NCI-H2196 (cell line): Measurements from ENCODE around the gene CCNY.

Experiments
- DNase-seq: peaks from one replicate; lab custom pipeline; 2025; ENCODE audit not compliant: unreplicated experiment; lab: John Stamatoyannopoulos, UW

Gene CCNY

GRCh38 chr10:35575640-35576039, 239.3 kb downstream of the CCNY start:
- no peak for DNase-seq

DNA sequence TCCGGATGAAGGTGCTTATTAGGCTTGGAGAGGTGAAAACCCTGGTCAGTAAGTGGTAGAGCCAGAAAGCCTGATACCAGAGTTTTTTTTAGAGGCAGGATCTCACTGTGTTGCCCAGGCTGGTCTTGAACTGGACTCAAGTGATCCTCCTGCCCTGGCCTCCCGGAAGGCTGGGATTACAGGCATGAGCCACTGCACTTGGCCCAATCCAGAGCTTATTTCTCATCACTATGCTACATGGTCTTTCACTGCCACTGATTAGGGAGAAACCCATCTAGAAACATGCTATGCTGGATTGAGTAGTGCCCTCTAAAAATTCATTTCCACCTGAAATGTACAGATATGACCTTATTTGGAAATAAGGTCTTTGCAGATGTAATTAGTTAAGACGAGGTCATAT, 240.4 kb downstream of the CCNY start:
- DNase-seq, result no peak

GRCh38 chr10:35577926-35578617, 241.8 kb downstream of the CCNY start:
- DNase-seq, result no peak

GRCh38 chr10:35578618-35578956, 242.3 kb downstream of the CCNY start:
- DNase-seq, result no peak

GRCh38 chr10:35579116-35579515, 242.8 kb downstream of the CCNY start:
- DNase-seq, result no peak

GRCh38 chr10:35579726-35580422, 243.6 kb downstream of the CCNY start:
- no peak for DNase-seq

DNA sequence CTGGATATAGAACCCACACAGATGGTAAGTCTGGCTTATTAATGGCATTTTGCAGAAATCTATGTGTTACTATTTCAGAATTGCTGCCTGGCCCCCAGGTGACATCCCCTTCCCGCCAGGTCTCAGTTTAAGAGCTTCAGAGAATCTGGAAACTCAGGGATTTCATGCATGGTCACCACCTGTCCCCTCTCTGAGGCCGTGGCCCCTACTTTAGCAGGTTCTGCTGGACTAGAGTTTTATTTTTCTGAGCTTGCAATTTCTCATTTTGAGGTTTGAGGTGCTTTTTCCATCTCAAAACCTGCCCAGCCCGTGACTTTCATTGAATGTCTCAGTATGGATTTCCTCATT, 244.1 kb downstream of the CCNY start:
- DNase-seq, result no peak

- no peak for DNase-seq
Measured at GRCh38 chr10:35581655-35582054, 245.3 kb downstream of the CCNY start.

- no peak for DNase-seq
Measured at GRCh38 chr10:35584946-35585345, 248.6 kb downstream of the CCNY start.

DNA sequence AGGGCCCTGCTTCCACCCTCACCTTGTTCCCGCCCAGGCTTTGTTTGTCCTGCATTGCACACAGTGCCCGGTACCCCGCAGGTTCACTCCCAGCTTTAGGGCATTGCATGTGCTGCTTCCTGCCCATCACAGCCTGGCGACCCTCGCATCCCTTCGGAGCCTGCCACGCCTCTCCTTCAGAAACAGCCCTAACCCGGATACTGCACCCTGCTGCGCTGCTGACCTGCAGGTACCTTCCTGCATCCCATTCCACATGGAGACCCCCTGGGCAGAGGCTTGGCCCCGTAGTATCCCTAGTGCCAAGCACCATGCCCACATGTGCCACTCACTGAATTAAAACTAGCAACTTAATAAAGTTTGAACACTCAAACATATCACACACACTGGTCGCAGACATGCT, 249.0 kb downstream of the CCNY start:
- no peak for DNase-seq

GRCh38 chr10:35585903-35586535, 249.7 kb downstream of the CCNY start:
- DNase-seq, result no peak

GRCh38 chr10:35588836-35589235, 252.5 kb downstream of the CCNY start:
- no peak for DNase-seq

- DNase-seq, result no peak
Measured at GRCh38 chr10:35592441-35592840, 256.1 kb downstream of the CCNY start.

GRCh38 chr10:35594115-35595079, 258.1 kb downstream of the CCNY start:
- DNase-seq, result no peak

DNA sequence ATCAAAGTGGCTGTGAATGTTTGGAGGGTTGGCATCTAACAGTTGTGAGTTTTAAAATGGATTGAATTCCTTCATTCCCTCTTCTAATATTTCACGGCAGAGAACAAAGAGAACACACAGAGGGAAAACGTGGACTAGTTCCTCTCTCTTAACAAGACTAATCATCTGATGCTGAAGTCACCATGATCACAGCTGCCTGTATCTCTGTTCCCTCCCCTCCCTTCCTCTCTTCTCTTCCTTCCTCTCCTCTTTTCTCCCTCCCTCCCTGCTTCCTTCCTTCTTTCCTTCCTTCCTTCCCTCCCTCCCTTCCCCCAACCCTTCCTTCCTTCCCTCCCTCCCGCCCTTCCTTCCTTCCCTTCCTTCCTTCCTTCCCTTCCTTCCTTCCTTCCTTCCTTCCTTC, 258.8 kb downstream of the CCNY start:
- no peak for DNase-seq

GRCh38 chr10:35598379-35598778, 262.1 kb downstream of the CCNY start:
- no peak for DNase-seq

DNA sequence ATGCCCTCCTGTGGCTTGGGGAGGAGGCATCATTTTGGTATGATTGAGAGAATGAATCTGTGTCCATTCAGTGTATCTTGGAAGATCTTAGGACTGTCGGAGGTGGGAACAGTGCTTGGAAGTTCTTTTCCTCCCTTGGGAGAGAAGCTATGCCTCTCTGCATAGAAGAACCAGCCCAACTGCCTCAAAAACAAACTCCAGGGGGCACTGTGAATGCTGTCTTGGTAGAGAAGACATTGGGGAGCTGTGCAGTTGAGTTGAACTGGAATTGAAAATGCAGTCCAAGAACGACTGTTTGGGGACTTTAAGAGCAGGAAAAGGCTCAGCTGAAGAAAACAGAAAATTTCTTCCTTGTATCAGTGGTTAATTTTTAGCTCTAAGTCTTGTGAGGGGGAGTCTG, 263.9 kb downstream of the CCNY start:
- DNase-seq, result no peak

DNA sequence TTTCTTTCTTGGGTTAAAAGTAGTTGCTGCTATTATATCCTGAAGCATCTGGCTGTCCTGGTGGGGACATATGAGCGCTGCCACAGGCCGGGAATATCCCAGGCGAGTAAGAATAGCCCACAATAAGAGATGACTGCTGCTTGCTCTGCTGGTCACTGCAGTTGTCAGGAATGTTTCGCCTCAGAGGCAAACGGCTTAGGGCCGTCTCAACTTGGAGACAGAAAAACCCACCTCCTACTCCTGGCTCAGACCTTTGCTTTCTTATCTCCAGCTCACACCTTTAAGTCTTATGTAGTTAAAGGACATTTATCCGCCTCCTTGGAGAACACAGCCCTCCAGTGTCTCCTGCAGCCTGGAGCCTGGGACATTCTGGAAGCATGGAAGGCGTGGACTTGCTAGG, 268.9 kb downstream of the CCNY start, which contains the start of gene GJD4:
Gene GJD4, plus strand, starts transcription at position 151 of the 400 bp plus-strand sequence. Its CDS starts 227 bp downstream, at position 378.
- no peak for DNase-seq

DNA sequence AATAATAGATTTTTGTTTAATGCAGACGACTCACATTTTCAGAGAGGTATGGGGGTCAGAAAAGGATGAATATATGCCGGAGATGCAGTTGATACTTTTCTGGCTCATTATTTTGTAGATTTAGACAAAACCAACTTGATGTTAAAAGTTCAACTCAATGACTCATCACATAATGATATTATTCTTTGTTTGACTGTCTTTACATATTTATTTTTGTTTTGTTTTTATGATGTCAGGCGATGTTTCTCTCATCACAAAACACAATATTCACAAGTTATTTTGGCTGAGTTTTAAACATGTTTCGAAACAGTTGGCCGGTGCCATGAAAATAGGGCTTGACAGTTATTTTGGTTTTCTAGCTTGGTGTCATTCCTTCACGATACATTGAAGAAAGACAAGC, 270.1 kb downstream of the CCNY start:
- no peak for DNase-seq

- DNase-seq, result no peak
Measured at GRCh38 chr10:35607475-35608327, 271.4 kb downstream of the CCNY start.
